GM18873 (cell line): Measurements from ENCODE around the gene KCNC4.

Experiments
- ATAC-seq: cut with Tn5 transposase; IDR thresholded peaks from one replicate; pipeline ENCODE4 v1.9.1; 2021; ENCODE audit warnings: mild to moderate bottlenecking, moderate library complexity, moderate number of reproducible peaks; ENCODE audit not compliant: unreplicated experiment, low FRiP score

Gene KCNC4

GRCh38 chr1:110248746-110249145, 38.6 kb downstream of the KCNC4 start:
- ATAC-seq, result no peak

DNA sequence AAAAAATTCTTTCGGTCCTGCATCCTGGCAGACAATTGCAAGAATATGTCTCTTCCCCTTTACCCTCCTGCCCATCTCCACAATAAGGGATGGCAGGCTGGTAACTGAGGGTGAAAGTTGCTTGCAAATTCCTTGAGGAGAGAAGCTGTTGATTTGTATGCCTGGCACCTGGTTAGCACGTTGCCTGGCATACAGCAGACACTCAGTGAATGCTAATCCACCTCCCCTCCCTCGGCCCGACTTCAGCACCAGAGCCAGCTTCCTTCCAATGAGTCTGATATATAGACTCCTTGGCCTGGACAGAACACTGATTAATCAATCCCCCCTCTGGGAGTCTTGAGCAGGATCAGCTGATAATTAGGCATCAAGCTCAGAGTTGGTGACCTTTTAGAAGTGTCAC, 39.1 kb downstream of the KCNC4 start:
- ATAC-seq, result no peak

DNA sequence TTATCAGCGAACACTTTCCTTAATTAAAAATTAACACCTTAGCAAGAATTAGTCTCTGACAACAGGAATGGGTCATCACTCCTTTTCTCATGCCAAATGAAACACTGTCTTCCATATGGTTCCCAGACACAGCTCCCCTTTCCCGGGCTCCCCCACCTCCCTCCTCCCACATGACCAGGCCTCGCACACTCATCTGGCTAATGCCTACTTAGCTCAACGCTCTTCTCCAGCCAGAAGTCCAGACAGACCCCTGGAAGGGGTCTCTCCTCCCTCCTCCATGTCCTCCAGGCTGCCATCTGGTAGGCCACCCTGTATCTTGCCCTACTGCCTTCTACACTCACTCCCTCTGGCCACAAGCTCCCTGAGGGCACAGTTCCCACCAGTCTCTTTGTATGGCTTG, 39.9 kb downstream of the KCNC4 start:
- no peak for ATAC-seq

- ATAC-seq, result no peak
Observed at GRCh38 chr1:110250749-110251148, 40.6 kb downstream of the KCNC4 start.

DNA sequence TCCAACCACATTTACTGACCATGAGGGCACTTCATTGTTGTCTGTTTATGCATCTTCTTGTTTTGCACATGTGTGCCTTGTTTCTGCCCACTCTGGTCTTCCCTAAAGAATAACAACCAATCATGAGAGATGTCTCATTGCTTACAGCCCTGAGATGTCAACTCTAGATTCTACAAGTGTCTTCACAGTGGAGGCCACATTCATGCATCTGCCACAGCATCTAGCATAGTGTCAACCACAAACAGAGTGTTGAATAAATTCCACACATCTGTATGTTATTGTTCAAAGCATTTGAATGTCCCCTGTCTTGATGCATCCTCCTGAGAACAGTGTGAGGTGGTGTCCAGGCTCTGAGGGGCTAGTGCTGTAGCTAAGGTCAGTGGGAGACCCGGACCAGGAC, 43.1 kb downstream of the KCNC4 start:
- ATAC-seq, result no peak

DNA sequence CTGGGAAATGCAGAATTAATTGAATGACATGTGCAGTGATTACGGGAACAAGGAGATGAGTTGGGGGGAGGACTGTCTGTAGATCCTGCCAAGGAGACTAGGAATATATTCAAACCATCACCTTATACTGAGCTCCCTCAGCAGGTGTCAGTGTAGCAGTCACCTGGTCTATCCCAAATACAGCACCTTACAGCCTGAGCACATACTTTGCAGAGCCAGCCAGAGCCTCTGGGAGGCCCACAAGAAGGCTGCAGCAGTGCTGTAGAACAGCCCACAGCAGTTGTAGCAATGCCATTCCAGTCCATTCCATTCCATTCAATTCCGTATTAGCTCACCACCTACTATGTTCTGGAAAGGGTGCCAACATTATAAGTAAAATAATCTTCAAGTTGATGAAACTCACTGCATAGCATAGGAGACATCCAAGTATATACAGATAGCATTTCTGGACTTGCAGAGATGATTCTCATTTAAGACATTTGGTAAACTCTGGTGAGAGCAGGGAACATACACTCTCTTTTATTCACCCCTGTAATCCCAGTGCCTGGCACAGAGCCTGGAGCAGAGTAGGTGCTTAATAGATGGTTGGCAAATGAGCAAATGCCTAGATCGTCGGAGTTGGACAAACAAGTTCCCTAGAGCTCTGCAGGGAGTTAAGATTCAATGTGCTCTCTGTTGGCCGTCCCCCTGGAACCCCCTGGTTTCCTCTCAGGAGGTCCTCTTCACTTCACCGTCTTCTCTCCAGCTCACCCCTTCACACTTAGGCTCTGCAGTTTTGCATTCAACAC, 44.7 kb downstream of the KCNC4 start:
- ATAC-seq, result no peak

DNA sequence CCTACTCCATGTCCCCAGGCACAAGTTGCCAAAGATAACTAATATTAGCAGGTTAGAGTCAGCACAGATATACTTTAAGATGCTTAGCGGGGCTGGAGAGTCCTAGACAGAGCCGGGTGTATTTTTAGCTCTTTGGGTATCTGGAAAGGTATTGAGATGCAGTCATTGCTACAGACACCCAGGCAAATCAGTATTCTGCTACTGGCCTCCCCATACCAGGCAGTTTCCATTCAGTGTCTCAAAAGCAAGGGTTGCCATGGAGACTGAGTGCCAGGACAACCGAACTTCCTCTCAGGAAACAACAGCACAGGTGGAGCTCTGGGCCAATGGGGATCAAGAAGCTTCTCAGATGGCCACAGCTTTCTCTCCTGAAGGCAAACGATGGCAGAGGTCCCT, 45.3 kb downstream of the KCNC4 start:
- no peak for ATAC-seq

DNA sequence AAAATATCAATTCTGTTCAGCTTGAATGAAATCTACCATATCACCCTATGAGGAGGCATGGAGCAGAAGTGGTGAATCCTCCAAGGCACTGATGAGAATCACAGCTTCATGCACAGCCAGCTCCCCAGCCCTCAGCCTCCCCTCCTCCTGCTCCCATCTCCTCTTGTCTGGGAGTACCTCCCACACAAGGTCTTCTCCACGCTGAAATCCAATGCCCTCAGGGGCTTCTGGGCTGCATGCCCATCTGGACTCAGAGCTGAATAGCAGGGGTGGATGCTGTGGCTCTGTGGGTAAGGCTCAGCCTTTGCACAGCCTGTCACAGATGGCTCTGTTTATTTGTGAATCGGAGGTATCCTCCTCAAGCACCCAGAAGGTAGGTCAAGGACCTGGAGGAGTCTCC, 48.6 kb downstream of the KCNC4 start:
- no peak for ATAC-seq

DNA sequence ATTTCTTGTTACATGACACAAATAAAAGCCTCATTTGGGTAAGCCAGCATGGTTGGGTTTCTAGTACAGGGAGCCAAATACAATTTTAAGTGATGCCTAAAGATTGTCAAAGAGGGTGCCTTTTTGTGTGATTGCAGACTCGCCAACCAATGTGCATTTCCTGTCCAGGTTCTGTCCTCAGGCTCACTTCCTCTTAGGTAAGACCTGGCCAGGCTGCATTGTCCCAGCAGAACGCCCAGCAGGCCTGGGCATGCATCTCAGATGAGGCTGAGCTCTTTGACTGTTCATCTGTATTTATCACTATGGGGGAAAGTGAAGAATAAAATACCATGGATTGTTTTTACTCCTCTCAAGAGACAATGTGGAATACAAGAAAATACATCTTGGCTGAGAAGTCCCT, 49.7 kb downstream of the KCNC4 start:
- no peak for ATAC-seq
